ENCODE measurements around the gene BCL7B. TPM values are rescaled to one million over a fixed set of nuclear protein-coding genes. Genes with fewer than 3 reads are reported as not detected.
"Not testable (repeated sequence)": the region's sequence is repeated elsewhere in the genome, so short reads cannot be mapped to it uniquely, and the experiment has no call there.

BCL7B gene
- total RNA-seq, 4 donors from 2014 or later = 13.8 to 63.5 (median 43.7) TPM

- no peaks in the 10 kb centered on the region for H3K36me3 ChIP-seq
- intact Hi-C loops (cut with DNase I; ENCODE audit: low total_unique reads) = no loop called here
- TF ChIP-seq CTCF (IDR thresholded peaks at IDR 0.05) (no peak), POLR2A (IDR thresholded peaks at IDR 0.05) (no peak)
- peak overlapping the region in 1 of 2 donors; percentile 99 for H3K27ac ChIP-seq
- H3K4me3 ChIP-seq = no peak overlapping the region
- H3K9me3 ChIP-seq = no peaks in the 10 kb centered on the region
- H3K27me3 ChIP-seq = no peaks in the 10 kb centered on the region
- H3K4me1 ChIP-seq = no peaks in the 10 kb centered on the region
- DNase-seq = no peak
These were observed 2.0 kb downstream of the BCL7B start for GRCh38 chr7:73555411-73555982.

GRCh38 chr7:73550093-73550492 lies 7.4 kb downstream of the BCL7B start:
- intact Hi-C loops (cut with DNase I; ENCODE audit: low total_unique reads); H3K27me3 ChIP-seq; H3K4me3 ChIP-seq; DNase-seq; H3K36me3 ChIP-seq; H3K27ac ChIP-seq; H3K4me1 ChIP-seq; H3K9me3 ChIP-seq: not testable (repeated sequence)

GRCh38 chr7:73549176-73549575 lies 8.3 kb downstream of the BCL7B start:
- TF ChIP-seq POLR2A (IDR thresholded peaks at IDR 0.05) = no peak
- Histone ChIP-seq H3K36me3 (no peaks in the 10 kb centered on the region), H3K4me1 (no peaks in the 10 kb centered on the region), H3K27me3 (no peaks in the 10 kb centered on the region), H3K27ac (no peak overlapping the region), H3K4me3 (no peak overlapping the region), H3K9me3 (no peaks in the 10 kb centered on the region)
- no peak for DNase-seq
- intact Hi-C loops (cut with DNase I; ENCODE audit: low total_unique reads) = no loop called here

- no peak overlapping the region for H3K27ac ChIP-seq
- no peaks in the 10 kb centered on the region for H3K27me3 ChIP-seq
- H3K4me1 ChIP-seq = no peaks in the 10 kb centered on the region
- DNase-seq = no peak
- no peaks in the 10 kb centered on the region for H3K36me3 ChIP-seq
- intact Hi-C loops (cut with DNase I; ENCODE audit: low total_unique reads) = no loop called here
- TF ChIP-seq CTCF (IDR thresholded peaks at IDR 0.05) (no peak), POLR2A (IDR thresholded peaks at IDR 0.05) (no peak)
- no peak overlapping the region for H3K4me3 ChIP-seq
- H3K9me3 ChIP-seq = no peaks in the 10 kb centered on the region
These were observed 9.6 kb downstream of the BCL7B start for GRCh38 chr7:73547841-73548240.

- H3K4me1 ChIP-seq = no peaks in the 10 kb centered on the region
- no peaks in the 10 kb centered on the region for H3K36me3 ChIP-seq
- H3K9me3 ChIP-seq = no peaks in the 10 kb centered on the region
- H3K4me3 ChIP-seq = no peak overlapping the region
- no peaks in the 10 kb centered on the region for H3K27me3 ChIP-seq
- intact Hi-C loops (cut with DNase I; ENCODE audit: low total_unique reads) = no loop called here
- TF ChIP-seq CTCF (IDR thresholded peaks at IDR 0.05) (no peak), POLR2A (IDR thresholded peaks at IDR 0.05) (no peak)
- DNase-seq = no peak
- H3K27ac ChIP-seq = no peak overlapping the region
These were observed 12.8 kb downstream of the BCL7B start for GRCh38 chr7:73544678-73545077.

GRCh38 chr7:73541722-73542121 lies 15.8 kb downstream of the BCL7B start:
- TF ChIP-seq POLR2A (IDR thresholded peaks at IDR 0.05) = no peak
- TF ChIP-seq CTCF (IDR thresholded peaks at IDR 0.05) = no peak
- Histone ChIP-seq H3K4me1 (no peaks in the 10 kb centered on the region), H3K36me3 (no peaks in the 10 kb centered on the region), H3K27me3 (no peaks in the 10 kb centered on the region), H3K4me3 (no peak overlapping the region), H3K9me3 (no peaks in the 10 kb centered on the region), H3K27ac (no peak overlapping the region)
- intact Hi-C loops (cut with DNase I; ENCODE audit: low total_unique reads) = no loop called here
- DNase-seq = no peak

Measured in uterus (tissue), 4 donors.